ENCODE data around the gene XRCC3.

GRCh38 chr14:103742499-103743255 lies 27.4 kb upstream of the XRCC3 start:
- TF ChIP-seq CTCF (IDR thresholded peaks at IDR 0.05) (no peak), ATF3 (CRISPR knock-in tag; conservative IDR thresholded peaks at IDR 0.05) (no peak)

Measured in WTC11 (cell line).